NCI-H2171 treated with DMSO at 0.1 percent for 48 hours (cell line): Measurements from ENCODE around the gene ACYP2.
"Not testable (repeated sequence)": the region's sequence is repeated elsewhere in the genome, so short reads cannot be mapped to it uniquely, and the experiment has no call there.

Experiments
- DNase-seq: peaks from one replicate; lab custom pipeline; 2025; lab: John Stamatoyannopoulos, UW

Gene ACYP2

GRCh38 chr2:54115284-54116137 is at the start of gene ACYP2:
Gene ACYP2, plus strand, starts transcription at chr2:54115615.
- DNase-seq, result peak; percentile 97

DNA sequence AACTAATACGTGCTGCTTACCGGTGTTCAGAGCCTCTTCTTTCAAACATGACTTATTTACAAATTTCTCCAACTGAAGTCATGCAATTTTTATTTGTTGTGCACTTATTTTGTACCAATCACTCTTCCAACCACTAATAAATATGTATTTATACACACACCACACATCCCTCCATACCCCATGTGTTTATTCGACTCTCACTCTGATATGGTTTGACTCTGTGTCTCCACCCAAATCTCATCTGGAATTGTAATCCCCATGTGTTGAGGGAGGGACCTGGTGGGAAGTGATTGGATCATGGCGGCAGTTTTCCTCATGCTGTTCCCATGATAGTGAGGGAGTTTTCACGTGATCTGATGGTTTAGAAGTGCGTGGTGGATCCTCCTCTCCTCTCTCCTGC is 49.5 kb upstream of the ACYP2 start:
- DNase-seq, result no peak

GRCh38 chr2:54067851-54068375 is 47.5 kb upstream of the ACYP2 start:
- no peak for DNase-seq

DNA sequence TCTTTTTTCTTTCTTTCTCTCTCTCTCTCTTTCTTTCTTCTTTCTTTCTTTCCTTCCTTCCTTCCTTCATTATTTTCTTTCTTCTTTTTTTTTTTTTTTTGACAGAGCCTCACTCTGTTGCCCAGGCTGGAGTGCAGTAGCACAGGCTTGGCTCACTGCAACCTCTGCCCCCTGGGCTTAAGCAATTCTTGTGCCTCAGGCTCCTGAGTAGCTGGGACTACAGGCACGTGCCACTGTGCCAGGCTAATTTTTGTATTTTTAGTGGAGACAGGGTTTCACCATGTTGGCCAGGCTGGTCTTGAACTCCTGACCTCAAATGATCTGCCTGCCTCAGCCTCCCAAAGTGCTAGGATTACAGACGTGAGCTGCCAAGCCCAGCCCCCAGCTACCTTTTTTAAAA is 42.9 kb upstream of the ACYP2 start:
- not testable (repeated sequence) for DNase-seq

- DNase-seq, result no peak
Measured at GRCh38 chr2:54073796-54074195, 41.6 kb upstream of the ACYP2 start.

DNA sequence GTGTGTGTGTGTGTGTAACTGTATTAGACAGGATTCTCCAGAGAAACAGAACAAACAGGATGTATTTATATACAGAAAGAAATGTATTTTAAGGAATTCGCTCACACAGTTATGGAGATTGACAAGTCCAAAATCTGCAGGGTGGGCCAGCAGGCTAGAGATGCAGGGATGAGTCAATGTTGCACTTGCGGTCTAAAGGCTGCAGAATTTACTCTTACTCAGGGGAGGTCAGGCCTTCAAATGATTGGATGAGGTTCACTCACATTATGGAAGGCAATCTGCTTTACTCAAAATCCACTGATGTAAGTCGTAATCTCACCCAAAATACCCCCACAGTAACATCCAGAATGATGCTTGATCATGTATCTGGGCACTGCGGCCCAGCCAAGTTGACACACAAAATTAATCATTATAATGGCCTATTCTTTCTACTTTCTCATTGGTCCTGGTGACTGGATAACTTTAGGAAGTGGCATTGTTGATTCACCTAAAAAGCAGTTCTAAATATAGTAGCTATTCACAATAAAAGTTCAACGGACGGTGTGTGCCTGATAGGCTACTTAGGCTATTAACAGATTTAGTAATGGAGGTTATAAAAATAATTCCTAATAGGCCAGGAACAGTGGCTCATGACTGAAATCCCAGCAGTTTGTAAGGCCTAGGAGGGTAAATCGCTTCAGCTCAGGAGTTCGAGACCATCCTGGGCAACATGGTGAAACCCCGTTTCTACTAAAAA is 40.6 kb upstream of the ACYP2 start:
- no peak for DNase-seq

DNA sequence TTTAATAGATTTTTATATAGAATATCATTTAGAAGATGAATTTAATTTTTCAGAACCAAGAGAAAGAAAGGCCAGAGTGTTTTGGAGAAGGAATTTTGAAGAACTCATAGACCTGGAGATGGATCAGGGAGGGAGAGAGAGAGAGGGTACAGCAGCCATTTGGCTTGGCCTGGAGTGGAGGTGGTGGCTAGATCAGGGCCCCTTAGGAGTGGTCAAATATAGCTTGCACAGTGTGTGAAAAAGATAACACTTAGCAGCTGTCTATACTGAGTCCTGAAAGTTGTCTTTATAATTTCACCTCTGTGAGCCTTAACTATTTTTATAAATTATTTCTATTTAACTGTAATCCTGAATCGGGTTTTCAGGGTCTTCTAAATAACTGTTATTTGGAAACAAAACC is 38.8 kb upstream of the ACYP2 start:
- DNase-seq, result no peak

- DNase-seq, result no peak
Measured at GRCh38 chr2:54077088-54077900, 38.1 kb upstream of the ACYP2 start.

DNA sequence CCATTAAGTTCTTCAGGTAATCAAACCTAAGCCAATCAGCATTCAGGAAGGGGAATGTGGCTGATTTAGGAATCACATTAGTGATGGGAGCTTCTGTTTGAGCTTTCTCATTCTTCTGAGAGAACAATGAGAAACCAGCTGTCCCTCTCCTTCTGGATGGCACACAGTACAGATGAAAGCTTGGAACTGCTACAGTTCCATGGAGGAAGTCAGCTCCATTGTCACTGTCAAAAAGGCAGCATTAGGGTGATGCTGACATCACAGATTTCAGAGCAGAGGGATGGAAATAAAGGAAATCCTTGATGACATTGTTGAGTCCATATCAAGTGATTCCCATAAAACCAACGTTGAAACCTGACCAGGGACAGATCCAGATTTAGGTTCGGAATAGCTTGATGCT is 36.1 kb upstream of the ACYP2 start:
- DNase-seq, result peak; percentile 6

DNA sequence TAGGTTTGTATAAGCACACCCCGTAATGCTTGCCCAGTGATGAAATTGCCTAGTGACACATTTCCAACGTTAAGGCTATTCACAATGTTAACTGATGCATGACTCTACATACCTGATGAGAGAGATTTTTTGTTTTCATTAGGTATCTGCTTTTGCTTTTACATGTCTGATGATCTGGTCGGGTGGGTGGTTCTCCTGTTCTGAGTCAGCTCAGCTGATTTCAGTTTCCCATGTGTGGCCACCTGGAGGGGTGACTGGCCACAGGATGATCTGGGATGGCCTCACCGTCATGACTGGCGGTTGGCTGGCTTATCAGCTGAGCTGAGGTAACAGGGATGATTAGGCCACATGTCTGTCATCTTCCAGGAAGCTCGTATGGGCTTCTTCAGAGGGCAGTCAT is 33.8 kb upstream of the ACYP2 start:
- DNase-seq, result no peak

DNA sequence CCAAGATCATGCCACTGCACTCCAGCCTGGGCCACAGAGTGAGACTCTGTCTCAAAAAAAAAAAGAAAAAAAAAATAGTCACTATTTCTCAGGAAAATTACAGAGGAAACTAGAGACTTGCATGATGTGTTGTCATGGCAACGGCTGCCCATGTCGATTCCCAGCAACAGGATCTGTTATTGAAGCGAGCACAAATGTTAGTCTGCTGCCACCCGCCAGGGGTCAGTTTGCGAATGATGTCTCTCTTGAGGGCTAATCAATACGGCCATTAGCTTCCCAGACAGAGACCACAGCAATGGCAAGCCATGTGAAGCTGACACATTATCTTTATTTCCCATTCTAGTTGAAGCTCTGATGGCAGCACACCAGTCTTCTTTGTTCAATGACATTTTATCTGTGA is 32.4 kb upstream of the ACYP2 start:
- DNase-seq, result no peak

GRCh38 chr2:54083445-54083844 is 32.0 kb upstream of the ACYP2 start:
- DNase-seq, result no peak

DNA sequence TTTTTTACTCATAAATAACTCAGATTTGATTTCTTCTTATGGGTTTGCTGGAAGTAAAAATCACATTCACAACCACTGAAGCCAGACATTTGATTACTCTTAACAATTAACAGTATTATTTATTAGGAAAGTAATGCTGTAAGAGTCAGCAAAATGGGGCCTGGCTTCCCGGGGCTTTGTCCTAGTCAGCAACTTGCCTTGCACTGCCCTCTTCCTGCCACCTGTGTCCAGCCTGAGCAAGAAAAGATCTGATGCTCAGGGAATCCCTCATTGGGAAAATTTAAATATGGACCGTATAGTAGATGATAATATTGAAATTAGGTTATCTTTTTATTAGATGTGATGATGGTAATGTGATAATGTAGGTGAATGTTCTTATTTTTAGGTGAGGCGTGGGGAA is 30.8 kb upstream of the ACYP2 start:
- no peak for DNase-seq

DNA sequence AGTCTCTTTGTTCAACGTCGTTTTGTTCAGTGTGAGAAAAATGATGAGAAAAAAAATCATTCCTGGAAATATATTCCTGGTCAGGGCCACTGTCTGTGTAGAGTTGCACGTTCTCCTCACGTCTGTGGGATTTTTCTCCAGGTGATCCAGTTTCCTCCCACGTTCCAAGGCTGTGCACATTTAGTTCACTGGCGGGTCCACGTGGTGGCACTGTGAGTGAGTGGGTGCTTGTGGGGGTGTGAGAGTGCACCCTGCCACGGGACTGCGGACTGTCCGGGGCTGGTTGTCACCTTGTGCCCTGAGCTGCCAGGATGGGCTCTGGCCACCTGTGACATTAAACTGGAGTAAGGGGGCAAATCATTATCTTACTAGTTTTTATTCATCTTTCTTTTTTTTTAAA is 30.3 kb upstream of the ACYP2 start:
- DNase-seq, result no peak

GRCh38 chr2:54086157-54086556 is 29.3 kb upstream of the ACYP2 start:
- DNase-seq, result no peak

GRCh38 chr2:54088191-54088634 is 27.2 kb upstream of the ACYP2 start:
- no peak for DNase-seq

GRCh38 chr2:54088719-54089118 is 26.7 kb upstream of the ACYP2 start:
- no peak for DNase-seq

GRCh38 chr2:54090521-54091117 is 24.8 kb upstream of the ACYP2 start:
- no peak for DNase-seq

- no peak for DNase-seq
Measured at GRCh38 chr2:54092940-54093339, 22.5 kb upstream of the ACYP2 start.

- DNase-seq, result not testable (repeated sequence)
Measured at GRCh38 chr2:54095406-54095805, 20.0 kb upstream of the ACYP2 start.

- not testable (repeated sequence) for DNase-seq
Measured at GRCh38 chr2:54096141-54096540, 19.3 kb upstream of the ACYP2 start.

DNA sequence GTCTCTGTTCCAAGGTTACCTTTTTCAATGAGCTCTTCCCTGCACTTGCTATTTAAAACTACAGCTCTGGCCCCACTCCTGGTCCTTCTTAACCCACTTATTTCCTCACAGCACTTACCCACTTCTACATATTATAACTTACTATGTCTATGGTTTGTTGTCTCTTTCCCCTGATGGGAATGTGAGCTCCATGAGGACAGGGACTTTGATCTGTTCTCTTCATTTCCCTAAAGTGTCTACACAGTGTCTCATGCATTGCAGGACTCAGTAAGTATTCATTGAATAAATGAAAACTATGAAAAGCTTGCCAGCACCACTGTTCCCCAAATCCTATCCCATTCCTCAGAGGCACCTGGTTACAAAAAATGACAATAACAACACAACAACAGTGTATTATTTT is 18.3 kb upstream of the ACYP2 start:
- no peak for DNase-seq
